KMS-11 (cell line): Measurements from ENCODE around the gene KATNA1.

Experiments
- H2AFZ ChIP-seq: fragments of 200-600 bp; sonication (generic); 2 replicates; pipeline ENCODE4 v1.6.1; 2016; ENCODE audit warnings: antibody characterized with exemption, mixed run types, low read depth
- H3K27ac ChIP-seq: fragments of 200-600 bp; sonication (generic); 2 replicates; pipeline ENCODE4 v1.6.1; 2016; ENCODE audit warnings: mild to moderate bottlenecking, mixed run types
- H3K27me3 ChIP-seq: fragments of 200-600 bp; sonication (generic); 2 replicates; pipeline ENCODE4 v1.6.1; 2017; ENCODE audit warnings: mild to moderate bottlenecking, low read depth, mixed run types, moderate library complexity; ENCODE audit not compliant: insufficient read depth
- H3K36me3 ChIP-seq: fragments of 200-600 bp; sonication (generic); 2 replicates; pipeline ENCODE4 v1.6.1; 2017; ENCODE audit warnings: mild to moderate bottlenecking, mixed run types; ENCODE audit not compliant: insufficient read depth
- H3K4me1 ChIP-seq: fragments of 200-600 bp; sonication (generic); 2 replicates; pipeline ENCODE4 v1.6.1; 2016; ENCODE audit warnings: mild to moderate bottlenecking, low read depth, mixed run types; ENCODE audit not compliant: poor library complexity, severe bottlenecking
- H3K4me2 ChIP-seq: fragments of 200-600 bp; sonication (generic); 2 replicates; pipeline ENCODE4 v1.7.0; 2016; ENCODE audit warnings: mild to moderate bottlenecking, mixed run types
- H3K4me3 ChIP-seq: fragments of 200-600 bp; sonication (generic); IDR thresholded peaks from 2 replicates; pipeline ENCODE4 v1.6.1; 2017; ENCODE audit warnings: low read depth, low read length, mixed read lengths; ENCODE audit not compliant: insufficient read depth
- H3K79me2 ChIP-seq: fragments of 200-600 bp; sonication (generic); 2 replicates; pipeline ENCODE4 v1.6.1; 2016; ENCODE audit warnings: low read depth, mixed run types; ENCODE audit not compliant: insufficient read depth
- H3K9ac ChIP-seq: fragments of 200-600 bp; sonication (generic); 2 replicates; pipeline ENCODE4 v1.6.1; 2016; ENCODE audit warnings: mild to moderate bottlenecking, mixed run types
- H4K20me1 ChIP-seq: fragments of 200-600 bp; sonication (generic); 2 replicates; pipeline ENCODE4 v1.6.1; 2016; ENCODE audit warnings: mild to moderate bottlenecking, mixed run types; ENCODE audit not compliant: insufficient read depth
- TF ChIP-seq, protein P1 (sequence below): fragments of 200-600 bp; sonication (generic); conservative IDR thresholded peaks from 2 replicates; pipeline ENCODE4 v1.6.1; 2017; ENCODE audit warnings: low read depth, mild to moderate bottlenecking, antibody characterized with exemption, low read length, moderate library complexity, mixed read lengths

The KATNA1 gene

DNA sequence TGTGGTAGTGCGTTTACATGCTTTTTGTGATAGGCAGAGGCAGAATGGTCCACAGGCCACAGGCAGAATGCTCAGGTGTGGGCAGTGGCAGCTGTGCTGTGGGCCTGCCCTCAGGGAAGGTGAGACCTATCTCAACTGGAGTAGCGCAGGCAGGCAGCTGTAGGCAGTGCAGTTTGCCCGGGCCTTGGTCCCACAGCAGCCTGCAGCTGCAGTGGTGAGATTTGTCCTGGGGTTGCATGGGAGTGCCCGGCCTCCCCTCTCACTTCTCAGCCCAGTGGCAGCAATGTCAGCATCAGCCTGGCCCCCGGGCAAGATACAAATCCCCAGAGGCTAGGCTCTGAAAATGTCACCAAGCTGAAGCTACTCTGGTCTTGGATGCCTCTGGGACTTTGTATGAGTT, 96.6 kb downstream of the KATNA1 start:
- Histone ChIP-seq H4K20me1 (no peaks in the 10 kb centered on the region), H3K27ac (no peak overlapping the region), H3K36me3 (no peaks in the 10 kb centered on the region), H3K9ac (no peak overlapping the region), H3K79me2 (no peaks in the 10 kb centered on the region), H3K4me1 (no peaks in the 10 kb centered on the region), H3K27me3 (peaks cover 9% of the 10 kb centered on the region; the same call in 1 of the 2 replicates), H3K4me3 (no peak overlapping the region), H3K4me2 (no peak overlapping the region), H2AFZ (no peak overlapping the region)
- TF ChIP-seq, protein P1, sequence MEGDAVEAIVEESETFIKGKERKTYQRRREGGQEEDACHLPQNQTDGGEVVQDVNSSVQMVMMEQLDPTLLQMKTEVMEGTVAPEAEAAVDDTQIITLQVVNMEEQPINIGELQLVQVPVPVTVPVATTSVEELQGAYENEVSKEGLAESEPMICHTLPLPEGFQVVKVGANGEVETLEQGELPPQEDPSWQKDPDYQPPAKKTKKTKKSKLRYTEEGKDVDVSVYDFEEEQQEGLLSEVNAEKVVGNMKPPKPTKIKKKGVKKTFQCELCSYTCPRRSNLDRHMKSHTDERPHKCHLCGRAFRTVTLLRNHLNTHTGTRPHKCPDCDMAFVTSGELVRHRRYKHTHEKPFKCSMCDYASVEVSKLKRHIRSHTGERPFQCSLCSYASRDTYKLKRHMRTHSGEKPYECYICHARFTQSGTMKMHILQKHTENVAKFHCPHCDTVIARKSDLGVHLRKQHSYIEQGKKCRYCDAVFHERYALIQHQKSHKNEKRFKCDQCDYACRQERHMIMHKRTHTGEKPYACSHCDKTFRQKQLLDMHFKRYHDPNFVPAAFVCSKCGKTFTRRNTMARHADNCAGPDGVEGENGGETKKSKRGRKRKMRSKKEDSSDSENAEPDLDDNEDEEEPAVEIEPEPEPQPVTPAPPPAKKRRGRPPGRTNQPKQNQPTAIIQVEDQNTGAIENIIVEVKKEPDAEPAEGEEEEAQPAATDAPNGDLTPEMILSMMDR = no peak

DNA sequence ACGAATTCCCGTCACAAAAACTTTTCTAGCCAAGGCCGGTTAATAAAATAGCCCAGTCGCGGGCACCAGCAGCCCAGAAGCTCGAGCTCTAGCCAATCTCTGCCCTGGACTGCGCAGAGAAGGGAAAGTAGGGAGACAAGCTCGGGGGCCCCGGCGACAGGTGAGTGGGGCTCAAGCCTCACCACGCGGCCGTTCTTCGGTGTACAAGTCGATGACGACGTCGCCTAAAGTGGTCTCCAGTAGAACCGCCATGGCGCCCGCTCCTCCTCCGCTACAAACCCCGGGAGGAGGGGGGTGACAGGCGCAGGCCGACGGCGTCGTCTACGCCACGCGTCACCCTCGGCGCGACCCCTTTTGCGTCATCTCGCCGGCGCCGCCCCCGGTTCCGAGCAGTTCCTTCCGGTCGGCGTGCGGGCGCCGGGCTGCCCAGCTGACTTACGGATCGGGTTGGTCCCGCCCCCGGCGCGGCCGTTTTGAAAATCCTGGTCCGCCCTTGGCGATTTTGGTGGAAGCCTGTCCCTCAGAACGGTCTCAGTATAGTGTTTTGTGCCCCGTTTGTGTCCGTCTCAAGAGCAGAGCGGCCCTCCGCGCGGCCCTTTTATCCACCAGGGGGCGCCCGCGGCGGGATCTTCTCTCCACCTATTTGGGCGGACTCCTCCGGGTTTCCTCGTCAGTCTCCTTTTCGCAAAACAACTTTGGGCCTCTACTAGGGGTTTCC, 102.6 kb downstream of the KATNA1 start, which contains the start of gene PPIL4:
Gene PPIL4 (minus strand): TSS at position 290 of the 718 bp plus-strand sequence. CDS start 38 bp downstream, at position 252.
- TF ChIP-seq, protein P1 = peak; percentile 95
- Histone ChIP-seq H3K79me2 (peaks cover 36% of the 10 kb centered on the region), H3K27me3 (peaks cover 8% of the 10 kb centered on the region; the same call in 1 of the 2 replicates), H2AFZ (peak within 1 kb of the TSS; percentile 95), H3K9ac (peak within 1 kb of the TSS; percentile 87), H3K4me2 (peak within 1 kb of the TSS; percentile 84), H3K27ac (peak within 1 kb of the TSS; percentile 82), H4K20me1 (no peaks in the 10 kb centered on the region), H3K36me3 (no peaks in the 10 kb centered on the region), H3K4me3 (peak within 1 kb of the TSS; percentile 50), H3K4me1 (peaks cover 7% of the 10 kb centered on the region)

DNA sequence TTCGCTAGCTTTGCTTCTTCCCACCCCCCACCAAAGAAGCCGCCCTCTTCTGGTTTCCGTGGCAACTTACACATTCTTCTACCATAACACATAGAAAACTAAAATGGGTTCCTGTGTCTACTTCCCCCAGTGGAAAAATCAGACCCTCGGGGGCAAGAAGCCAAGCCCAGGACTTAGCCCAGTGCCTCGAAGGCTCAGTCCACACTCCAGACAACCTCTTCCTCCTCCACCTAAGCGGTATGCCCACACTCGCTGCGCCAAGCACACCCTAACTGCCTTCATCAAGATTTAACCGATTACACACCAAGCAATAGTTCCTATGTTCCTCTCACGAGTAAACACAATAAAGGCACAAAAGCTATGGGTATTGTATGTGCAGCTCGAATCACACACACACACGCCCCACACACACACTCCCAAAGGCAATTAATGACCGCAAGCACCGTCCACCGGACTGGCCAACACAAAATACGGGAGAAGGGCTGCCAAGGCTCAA, 103.2 kb downstream of the KATNA1 start:
- Histone ChIP-seq H3K79me2 (peaks cover 36% of the 10 kb centered on the region), H2AFZ (peak overlapping the region; percentile 95), H3K36me3 (no peaks in the 10 kb centered on the region), H3K4me1 (peaks cover 7% of the 10 kb centered on the region), H4K20me1 (no peaks in the 10 kb centered on the region), H3K4me3 (peak overlapping the region; percentile 50), H3K27ac (peak overlapping the region; percentile 82), H3K27me3 (peaks cover 6% of the 10 kb centered on the region; the same call in 1 of the 2 replicates), H3K4me2 (peak overlapping the region; percentile 68), H3K9ac (peak overlapping the region; percentile 87)
- TF ChIP-seq, protein P1 = no peak
